ENCODE results near the gene RPL9. TPM values are rescaled to one million over a fixed set of nuclear protein-coding genes. Genes with fewer than 3 reads are reported as not detected.
"Not testable (repeated sequence)": the region's sequence is repeated elsewhere in the genome, so short reads cannot be mapped to it uniquely, and the experiment has no call there.

RPL9 gene
- total and polyA plus RNA-seq, 2 of the 8 experiments (the other 6 are each of a cell fraction or from before 2014, with no cell fraction given), result 1,161 to 1,184 TPM

DNA sequence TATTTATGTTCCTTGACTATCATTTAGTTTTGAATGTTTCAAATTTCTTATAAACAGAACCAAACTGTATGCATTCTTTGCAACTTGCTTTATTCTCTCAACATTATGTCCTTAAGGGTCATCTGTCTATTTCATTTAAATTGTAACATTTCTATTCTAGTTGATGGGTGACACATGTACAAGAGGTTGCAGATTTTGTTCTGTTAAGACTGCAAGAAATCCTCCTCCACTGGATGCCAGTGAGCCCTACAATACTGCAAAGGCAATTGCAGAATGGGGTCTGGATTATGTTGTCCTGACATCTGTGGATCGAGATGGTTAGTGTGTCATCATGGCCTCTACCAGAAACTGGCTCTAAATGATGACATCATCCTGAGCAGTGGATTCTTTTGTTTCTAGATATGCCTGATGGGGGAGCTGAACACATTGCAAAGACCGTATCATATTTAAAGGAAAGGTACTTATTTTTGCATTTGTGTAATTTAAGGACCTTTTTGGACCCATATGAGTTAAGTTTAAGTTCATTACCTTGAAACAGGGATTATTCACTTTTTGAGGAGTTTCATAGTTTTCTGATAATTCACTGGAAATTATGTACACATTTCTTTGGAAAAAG is 6.3 kb upstream of the RPL9 start (continued):
- no peak for TF ChIP-seq NRF1 (IDR thresholded peaks at IDR 0.05; ENCODE audit: low read depth, low read length)
- TF ChIP-seq CBX5 (IDR thresholded peaks at IDR 0.05; ENCODE audit: low read depth, low read length), result no peak
- no peak for TF ChIP-seq PHF8 (conservative IDR thresholded peaks at IDR 0.05; ENCODE audit: low read depth, low read length)
- no peak for TF ChIP-seq SIX5 (IDR thresholded peaks at IDR 0.05; ENCODE audit: low read depth, low read length)
- no peak for TF ChIP-seq TAF1 (IDR thresholded peaks at IDR 0.05; ENCODE audit: low read depth, low read length)
- TF ChIP-seq CBX8 (IDR thresholded peaks at IDR 0.05; ENCODE audit: borderline replicate concordance, low read depth, low read length), result no peak
- no peak for TF ChIP-seq BRCA1 (IDR thresholded peaks at IDR 0.05; ENCODE audit: low read depth, low read length)
- TF ChIP-seq EP300 (IDR thresholded peaks at IDR 0.05; ENCODE audit: borderline replicate concordance in 1 of 2, low read depth in 2 of 2, low read length in 2 of 2), result no peak
- no peak for TF ChIP-seq MAX (IDR thresholded peaks at IDR 0.05)
- TF ChIP-seq RBBP5 (IDR thresholded peaks at IDR 0.05; ENCODE audit: borderline replicate concordance, low read depth, low read length), result no peak

DNA sequence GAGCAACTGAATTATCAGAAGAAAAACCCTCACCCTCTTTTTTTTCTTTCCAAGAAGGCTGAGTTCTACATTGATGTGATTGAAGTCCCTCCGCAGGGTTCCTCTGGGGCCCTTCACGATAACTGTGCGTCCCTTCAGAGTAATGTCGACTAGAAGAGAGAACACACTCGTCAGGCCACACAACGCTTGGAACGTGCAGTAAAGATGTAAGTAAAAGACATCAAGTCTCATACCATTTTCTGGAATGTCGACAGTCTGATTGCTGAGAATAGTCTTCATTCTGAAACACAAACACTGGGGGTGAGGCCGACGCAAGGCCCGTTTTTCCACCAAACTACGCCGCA is 589 bp downstream of the RPL9 start:
- FAIRE-seq; H3K23ac ChIP-seq (ENCODE audit: insufficient read length); H2BK120ac ChIP-seq (replicated peaks; ENCODE audit: low read depth, low read length); H3K27me3 ChIP-seq (replicated peaks in 1 of 4; ENCODE audit: control insufficient read depth in 3 of 4, extremely low read depth in 1 of 4, insufficient read depth in 3 of 4, low read length in 3 of 4); H3K9me3 ChIP-seq (ENCODE audit: insufficient read depth in 2 of 2, low read depth in 1 of 2, low read length in 1 of 2); H4K20me1 ChIP-seq (replicated peaks in 1 of 2; ENCODE audit: control insufficient read depth in 1 of 2, insufficient read depth in 2 of 2, low read length in 2 of 2); H2BK20ac ChIP-seq (ENCODE audit: low read length); H3K79me1 ChIP-seq (ENCODE audit: low read depth, low read length); H3K14ac ChIP-seq (ENCODE audit: insufficient read length); DNase-seq (ENCODE audit: low read depth in 1 of 2, low spot score in 2 of 2); H3K23me2 ChIP-seq (ENCODE audit: low read depth, low read length); H2BK15ac ChIP-seq (ENCODE audit: low read length); H2BK12ac ChIP-seq (ENCODE audit: low read depth, low read length); H3K4me1 ChIP-seq (replicated peaks in 1 of 4; ENCODE audit: control insufficient read depth in 3 of 4, insufficient read depth in 4 of 4, low read length in 3 of 4); H2AFZ ChIP-seq (ENCODE audit: low read length): not testable (repeated sequence)
- peak overlapping the region; percentile 49; the same call in 1 of the 2 replicates for H3K18ac ChIP-seq (ENCODE audit: extremely low read depth, low read length)
- H4K5ac ChIP-seq (ENCODE audit: insufficient read length, low read depth, low read length), result peak overlapping the region; percentile 56
- H3K4me3 ChIP-seq (ENCODE audit: extremely low read depth in 1 of 4, insufficient read depth in 2 of 4, low read depth in 3 of 4, low read length in 4 of 4), result peak overlapping the region; percentile 76 to 95 (median 92)
- peak overlapping the region; percentile 67 for H4K91ac ChIP-seq (replicated peaks; ENCODE audit: insufficient read length, low read length)
- peak overlapping the region; percentile 84 for H3K4ac ChIP-seq (replicated peaks; ENCODE audit: insufficient read length, low read depth, low read length)
- peak overlapping the region; percentile 89; the same call in 1 of the 2 replicates for H2BK5ac ChIP-seq (ENCODE audit: low read depth, low read length)
- POLR2A ChIA-PET (ENCODE audit: partially characterized antibody), result interaction anchor here (0.6 to 6.4 kb wide), 38 partner anchors 8 to 1303 kb away, joined by 3 to 133 read pairs (median 4); partner anchors contain the start of genes N4BP2, RFC1, SMIM14 and UBE2K
- WGBS, 2 experiments (ENCODE audit: extremely low coverage in 1 of 2, insufficient coverage in 1 of 2, insufficient read length in 1 of 2, insufficient replicate concordance in 2 of 2, low coverage in 1 of 2, low lambda C conversion rate in 2 of 2, missing lambda C conversion rate in 1 of 2), result 1% methylated on average over 13 of the region's 13 CpGs; no CpG with 5 or more reads in 1 of the 2 experiments
- CTCF ChIA-PET (ENCODE audit: partially characterized antibody), result interaction anchor here (0.9 to 3.9 kb wide), 2 partner anchors 8 to 11 kb away, joined by 3 to 18 read pairs; no protein-coding TSS in a partner anchor
- 0 out of 2 replicates have a peak overlapping the region, but pooled peaks have one; percentile 1 for H2AK5ac ChIP-seq (ENCODE audit: low read depth, low read length)
- peak overlapping the region; percentile 94 for H3K27ac ChIP-seq (ENCODE audit: low read depth, low read length)
- peak overlapping the region; percentile 77 to 87 for H3K4me2 ChIP-seq (ENCODE audit: insufficient read depth in 1 of 2, low read depth in 2 of 2, low read length in 2 of 2)
- peaks cover 24 to 62% (median 46%) of the 10 kb centered on the region in 4 experiments for H3K36me3 ChIP-seq (ENCODE audit: control insufficient read depth in 2 of 4, insufficient read depth in 4 of 4, low read length in 3 of 4)
- peak overlapping the region; percentile 35 for H3K56ac ChIP-seq (replicated peaks; ENCODE audit: insufficient read length, low read depth, low read length)
- peaks cover 0 to 45% of the 10 kb centered on the region in 2 experiments; a peak in 3 of 4 replicates for H3K79me2 ChIP-seq (ENCODE audit: control insufficient read depth in 1 of 2, insufficient read depth in 2 of 2, low read length in 2 of 2)
- peak overlapping the region; percentile 85 to 99 (median 98) for H3K9ac ChIP-seq (replicated peaks in 1 of 4; ENCODE audit: extremely low read depth in 1 of 4, low read depth in 3 of 4, low read length in 3 of 4)
- peak overlapping the region; percentile 99; the same call in 1 of the 2 replicates for H4K8ac ChIP-seq (ENCODE audit: extremely low read depth, insufficient read depth, low read length)

Measured in H1 (cell line).